LNCAP (cell line): Measurements from ENCODE around the gene COPZ1.

ENCODE experiments used
- TF ChIP-seq, protein P1 (sequence below): fragments of 450-650 bp; IDR thresholded peaks from 2 replicates; pipeline ENCODE4 v1.5.1; 2017; ENCODE audit warnings: mild to moderate bottlenecking

Gene COPZ1

DNA sequence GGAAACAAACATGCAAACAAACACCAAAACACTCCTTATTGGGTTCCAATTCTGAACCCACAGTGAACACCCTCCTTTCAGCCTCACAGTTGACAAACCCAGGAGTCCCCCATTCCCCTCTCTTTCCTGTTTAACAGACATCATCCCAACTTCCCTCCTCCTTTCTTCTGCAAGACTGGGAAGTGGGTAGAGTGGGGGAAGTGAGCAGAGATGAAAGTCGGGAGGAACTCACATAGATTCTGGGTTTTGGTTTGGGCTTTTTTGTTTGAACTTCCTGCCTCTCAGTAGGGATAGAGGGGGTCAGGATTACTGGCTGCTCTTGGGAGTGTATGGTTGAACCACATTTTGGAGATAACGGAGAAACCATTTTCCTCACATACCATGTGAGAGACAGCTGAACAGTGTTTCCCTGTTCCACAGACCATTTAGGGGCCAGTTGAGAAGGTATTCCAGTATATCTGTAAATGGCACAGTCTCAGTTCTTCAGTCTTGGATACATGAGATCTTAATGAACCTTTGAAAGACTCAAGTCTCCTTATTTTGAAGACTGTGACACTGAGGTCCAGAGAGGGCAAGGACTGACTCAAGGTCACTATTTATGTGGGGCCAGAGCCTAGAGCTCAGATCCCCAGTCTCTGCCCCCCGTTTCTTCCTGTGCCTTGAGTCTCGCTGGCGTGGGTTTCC lies 43.2 kb downstream of the COPZ1 start:
- TF ChIP-seq, protein P1, sequence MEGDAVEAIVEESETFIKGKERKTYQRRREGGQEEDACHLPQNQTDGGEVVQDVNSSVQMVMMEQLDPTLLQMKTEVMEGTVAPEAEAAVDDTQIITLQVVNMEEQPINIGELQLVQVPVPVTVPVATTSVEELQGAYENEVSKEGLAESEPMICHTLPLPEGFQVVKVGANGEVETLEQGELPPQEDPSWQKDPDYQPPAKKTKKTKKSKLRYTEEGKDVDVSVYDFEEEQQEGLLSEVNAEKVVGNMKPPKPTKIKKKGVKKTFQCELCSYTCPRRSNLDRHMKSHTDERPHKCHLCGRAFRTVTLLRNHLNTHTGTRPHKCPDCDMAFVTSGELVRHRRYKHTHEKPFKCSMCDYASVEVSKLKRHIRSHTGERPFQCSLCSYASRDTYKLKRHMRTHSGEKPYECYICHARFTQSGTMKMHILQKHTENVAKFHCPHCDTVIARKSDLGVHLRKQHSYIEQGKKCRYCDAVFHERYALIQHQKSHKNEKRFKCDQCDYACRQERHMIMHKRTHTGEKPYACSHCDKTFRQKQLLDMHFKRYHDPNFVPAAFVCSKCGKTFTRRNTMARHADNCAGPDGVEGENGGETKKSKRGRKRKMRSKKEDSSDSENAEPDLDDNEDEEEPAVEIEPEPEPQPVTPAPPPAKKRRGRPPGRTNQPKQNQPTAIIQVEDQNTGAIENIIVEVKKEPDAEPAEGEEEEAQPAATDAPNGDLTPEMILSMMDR = no peak

DNA sequence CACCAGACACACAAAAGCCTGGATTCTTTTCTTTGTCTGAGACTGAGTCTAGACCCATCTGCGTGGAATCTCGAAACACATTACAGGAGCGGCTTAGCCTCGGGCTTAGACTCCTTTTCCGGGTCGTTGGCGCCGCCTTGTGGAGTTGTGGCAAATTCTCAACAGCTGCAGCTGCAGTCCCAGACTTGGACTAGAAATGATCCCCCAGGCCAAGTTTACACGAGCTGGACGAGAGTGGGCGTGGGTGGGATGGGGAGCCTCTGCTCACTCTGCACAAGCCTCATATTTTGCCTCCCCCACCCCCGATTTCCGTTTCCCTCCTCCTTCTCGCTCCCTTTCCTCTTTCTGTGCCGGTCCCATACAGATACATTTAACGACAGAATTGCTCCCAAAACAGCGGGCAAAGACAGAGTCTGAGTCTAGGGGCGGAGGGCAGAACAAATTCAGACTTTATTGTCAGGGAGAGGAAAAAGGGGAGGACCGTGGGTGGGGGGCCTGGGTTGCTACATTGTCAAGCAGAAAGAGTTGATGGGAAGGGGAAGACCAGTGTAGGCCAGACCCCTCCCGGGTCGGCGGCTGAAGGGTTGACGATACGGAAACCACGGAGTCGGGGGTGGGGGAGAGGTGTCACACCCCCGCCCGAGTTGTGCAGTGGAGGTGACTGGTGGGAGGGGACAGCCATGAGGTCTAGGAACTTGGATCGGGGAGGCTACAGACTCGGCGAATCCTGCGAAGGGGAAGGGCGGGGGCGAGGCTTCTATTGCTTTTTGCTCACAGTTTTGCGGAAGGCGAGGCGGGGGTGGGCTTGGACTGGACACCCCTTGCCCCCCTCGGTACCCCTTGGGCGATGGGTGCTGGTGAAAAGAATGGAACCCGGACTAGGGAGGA lies 44.0 kb downstream of the COPZ1 start:
- TF ChIP-seq, protein P1 = peak; percentile 87

DNA sequence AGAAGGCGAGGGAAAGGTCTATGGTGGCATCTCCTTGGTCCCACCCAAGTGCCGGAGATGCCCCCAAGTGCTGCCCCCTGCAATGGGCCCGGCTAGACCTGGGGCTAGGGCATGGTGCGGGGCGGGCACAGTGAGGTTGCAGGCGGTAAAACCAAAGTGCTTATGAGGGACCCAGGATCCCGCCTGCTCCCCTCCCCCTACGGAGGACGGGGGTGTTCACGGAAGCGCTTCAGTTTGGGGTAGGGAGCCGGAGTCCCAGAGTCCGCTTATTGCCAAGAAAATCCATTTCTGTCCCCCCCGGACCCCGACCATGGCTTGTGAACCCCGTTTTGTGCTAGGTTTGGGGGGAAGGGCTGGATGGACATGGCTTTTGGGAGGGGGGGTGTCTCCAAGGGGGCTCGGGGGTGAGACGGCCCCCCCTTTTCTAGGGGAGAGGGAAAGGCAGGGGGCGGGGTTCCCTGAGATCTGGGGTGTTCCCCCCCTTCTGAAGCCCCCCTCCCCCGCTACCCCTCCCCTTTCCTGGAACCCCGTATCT lies 44.7 kb downstream of the COPZ1 start:
- TF ChIP-seq, protein P1 = no peak

DNA sequence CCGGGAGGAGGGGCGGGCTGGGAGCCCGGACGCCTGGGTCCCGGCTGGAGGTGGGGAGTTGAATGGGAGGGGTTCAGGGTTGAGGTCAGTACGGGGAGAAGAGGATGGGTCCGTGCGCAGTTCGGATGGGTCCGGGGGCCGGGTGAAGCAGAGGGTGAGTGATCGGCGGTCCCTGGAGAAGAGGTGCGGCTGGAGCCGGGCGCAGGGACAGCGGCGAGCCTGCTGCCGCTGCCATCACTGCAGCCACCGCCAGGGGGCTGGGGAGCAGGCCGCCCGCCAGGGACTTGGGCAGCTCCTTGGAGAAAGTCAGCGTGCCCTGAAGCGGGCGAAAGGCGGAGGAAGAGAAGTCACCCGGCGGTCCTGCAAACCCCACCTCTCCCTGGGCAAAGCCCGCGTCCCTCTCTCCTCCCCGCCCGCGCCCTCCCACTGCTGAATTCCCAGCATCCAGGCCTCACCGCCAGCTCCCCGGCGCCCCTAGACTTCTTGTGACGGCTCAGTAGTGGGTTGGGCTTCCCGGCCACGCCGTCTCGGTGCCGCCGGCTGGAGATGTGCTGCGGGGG lies 45.3 kb downstream of the COPZ1 start:
- TF ChIP-seq, protein P1 = peak; percentile 87

DNA sequence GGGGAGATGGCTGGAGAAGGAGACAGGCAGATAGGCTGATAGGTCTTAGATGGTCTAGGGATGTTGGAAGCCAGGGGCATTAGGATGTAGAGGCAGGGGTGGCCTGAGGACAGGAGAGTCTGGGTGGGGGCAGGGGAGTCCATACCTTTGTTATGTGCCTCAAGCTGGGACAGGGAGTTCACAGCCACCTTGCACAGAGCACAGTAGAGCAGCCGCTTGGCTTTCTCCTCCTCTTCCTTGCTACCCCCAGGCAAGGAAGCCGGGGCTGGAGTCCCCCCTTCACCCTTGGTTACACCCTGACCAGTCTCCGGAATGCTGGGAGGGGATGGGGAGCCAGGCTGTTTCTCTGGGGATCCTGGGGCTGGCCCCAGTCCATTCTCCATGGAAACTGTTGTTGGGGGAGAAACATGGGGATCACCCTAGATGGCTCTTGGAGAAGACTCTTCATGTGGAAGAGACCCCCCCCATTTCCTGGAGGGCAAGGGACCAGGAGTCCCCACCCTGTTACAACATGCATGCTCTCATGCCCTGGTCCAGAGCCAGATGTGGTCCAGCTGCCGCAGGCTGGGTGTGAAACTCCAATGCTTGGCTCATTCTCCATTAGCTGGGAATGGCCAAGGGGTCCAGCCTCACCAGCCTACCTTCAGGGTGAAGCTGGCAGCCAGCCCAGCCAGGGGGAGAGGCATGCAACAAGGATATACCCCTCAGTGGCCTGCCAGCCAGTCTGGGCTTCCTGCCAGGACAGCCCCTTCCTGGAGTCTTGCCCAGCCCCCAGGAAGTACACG lies 46.6 kb downstream of the COPZ1 start:
- TF ChIP-seq, protein P1 = no peak

DNA sequence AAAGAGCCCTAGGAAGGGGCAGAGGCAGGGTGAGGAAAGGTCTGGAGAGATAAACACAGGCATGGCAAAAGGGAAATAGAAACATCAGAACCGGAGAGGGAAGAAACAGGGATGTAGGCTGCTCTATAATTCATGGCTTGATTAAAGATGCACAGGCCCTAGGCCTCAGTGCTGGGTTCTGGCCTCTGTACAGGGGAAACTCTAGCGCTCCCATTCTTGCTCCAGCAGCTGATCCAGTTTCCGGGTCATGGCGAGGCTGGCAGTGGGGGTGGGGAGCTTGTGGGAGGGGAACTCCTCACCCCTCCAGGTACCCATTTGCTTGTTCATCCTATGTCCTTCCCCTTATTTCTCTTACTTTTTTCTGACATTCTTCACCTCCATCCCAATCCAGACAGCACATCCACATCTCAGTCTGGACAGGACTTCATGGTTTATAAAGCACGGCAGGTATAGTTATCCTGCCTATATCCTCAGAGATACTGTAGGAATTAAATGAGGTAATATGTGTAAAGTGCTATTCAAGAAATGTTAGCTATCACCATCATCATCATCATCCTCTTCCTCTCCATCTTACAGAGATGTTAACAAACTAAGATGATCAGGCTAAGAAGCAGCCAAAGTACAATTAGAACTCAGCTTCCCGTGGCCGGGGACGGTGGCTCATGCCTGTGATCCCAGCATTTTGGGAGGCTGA lies 47.3 kb downstream of the COPZ1 start:
- TF ChIP-seq, protein P1 = no peak
